ENCODE data around the gene ARHGAP31.
"Not testable (repeated sequence)": the region's sequence is repeated elsewhere in the genome, so short reads cannot be mapped to it uniquely, and the experiment has no call there.

Gene ARHGAP31

DNA sequence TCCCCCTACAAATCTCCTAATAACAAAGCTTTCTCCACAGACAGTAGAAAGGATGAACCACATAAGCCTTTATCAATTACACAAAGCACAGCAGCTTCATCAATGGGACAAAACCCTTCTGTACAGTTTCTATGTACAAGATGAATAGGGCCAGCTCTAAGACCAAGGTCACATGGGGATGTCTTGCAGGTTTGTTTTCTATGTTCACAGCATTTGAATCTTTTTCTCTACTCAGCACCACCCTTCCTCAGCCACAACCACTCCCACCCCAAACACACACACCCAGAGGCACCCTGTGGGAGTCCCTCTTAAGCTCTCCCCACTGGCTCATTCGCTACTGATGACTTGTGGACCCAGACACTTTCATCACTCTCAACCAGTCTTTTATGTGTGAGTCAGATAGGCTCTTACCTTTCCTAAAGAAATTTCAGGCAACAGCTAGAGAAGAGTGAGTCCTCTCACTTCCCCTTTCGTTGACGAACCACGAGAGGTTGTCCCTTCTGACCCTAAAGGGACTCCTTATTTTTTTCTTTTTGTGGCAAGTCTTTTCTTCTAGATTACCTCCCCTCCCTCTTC is 57.9 kb downstream of the ARHGAP31 start:
- DNase-seq = peak; percentile 50

DNA sequence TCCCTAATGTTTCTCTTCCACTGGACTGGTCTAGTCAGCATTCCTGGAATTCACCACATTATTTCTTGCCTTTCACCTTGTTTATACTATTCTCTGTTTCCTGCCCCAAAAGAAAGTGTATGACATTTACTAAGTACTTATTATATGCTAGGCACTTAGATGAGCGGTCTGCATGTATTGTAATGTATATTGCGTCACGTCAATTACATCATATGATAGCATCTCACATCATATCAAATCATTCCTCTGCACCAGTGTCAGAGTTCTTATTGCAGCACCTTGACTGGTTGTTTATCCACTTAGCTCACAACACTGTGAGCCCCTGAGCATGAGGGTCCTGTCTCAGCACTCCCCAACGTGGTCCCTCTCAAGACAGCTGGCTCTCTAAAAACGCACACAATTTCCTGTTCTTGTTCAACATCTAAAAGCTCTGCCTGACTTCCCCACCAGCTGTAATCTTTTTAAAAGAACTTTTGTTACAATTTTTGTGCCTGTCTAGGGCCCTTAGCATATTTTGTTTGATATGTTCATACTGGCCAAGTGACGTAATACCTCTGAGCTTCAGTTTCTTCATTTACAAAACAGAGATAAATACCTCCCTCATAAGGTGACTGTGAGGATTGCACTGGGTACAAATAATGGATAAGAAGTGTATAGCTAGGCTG is 58.8 kb downstream of the ARHGAP31 start:
- no peak for DNase-seq

DNA sequence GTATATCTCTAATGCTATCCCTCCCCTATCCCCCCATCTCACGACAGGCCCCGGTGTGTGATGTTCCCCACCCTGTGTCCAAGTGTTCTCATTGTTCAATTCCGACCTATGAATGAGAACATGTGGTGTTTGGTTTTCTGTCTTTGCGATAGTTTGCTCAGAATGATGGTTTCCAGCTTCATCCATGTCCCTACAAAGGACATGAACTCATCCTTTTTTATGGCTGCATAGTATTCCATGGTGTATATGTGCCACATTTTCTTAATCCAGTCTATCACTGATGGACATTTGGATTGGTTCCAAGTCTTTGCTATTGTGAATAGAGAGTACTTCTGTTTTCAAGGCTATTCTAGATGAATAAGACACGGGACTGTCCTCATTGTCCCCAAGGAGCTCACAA is 61.4 kb downstream of the ARHGAP31 start:
- not testable (repeated sequence) for DNase-seq

DNA sequence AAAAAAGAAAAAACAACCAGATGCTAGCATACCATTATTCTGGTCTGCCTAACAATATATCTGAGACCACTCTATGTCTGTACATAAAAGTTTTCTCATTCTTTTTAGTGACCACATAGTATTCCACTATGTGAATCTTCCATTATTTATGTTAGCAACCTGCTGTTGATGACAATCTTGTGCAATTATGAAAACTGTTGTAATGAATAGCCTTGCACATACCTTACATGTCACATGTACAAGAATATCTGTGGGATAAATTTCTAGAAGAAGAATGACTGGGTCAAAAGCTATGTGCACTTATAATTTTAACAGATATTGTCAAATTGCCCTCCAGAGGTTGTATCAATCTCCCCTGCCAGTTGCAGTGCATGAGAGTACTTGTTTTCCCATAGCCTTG is 62.5 kb downstream of the ARHGAP31 start:
- no peak for DNase-seq

DNA sequence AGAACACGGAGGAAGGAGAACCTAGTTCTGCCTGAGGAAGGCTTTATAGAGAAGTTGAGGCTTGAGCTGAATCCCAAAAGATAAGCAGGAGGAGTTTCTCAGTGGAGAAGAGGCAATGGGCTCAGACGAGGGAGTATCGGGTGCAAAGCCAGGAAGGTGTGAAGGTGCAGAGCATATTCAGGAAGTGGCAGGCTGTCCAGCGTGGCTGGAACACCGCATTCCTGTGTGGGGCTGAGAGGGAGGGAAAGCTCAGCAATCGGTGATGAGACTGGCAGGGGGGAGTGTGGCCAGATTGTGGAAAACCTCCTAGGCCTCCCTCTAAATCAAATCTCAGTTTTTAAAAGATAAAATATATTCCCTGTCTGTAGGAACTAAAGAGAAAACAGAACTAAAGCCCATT is 63.0 kb downstream of the ARHGAP31 start:
- DNase-seq = no peak

DNA sequence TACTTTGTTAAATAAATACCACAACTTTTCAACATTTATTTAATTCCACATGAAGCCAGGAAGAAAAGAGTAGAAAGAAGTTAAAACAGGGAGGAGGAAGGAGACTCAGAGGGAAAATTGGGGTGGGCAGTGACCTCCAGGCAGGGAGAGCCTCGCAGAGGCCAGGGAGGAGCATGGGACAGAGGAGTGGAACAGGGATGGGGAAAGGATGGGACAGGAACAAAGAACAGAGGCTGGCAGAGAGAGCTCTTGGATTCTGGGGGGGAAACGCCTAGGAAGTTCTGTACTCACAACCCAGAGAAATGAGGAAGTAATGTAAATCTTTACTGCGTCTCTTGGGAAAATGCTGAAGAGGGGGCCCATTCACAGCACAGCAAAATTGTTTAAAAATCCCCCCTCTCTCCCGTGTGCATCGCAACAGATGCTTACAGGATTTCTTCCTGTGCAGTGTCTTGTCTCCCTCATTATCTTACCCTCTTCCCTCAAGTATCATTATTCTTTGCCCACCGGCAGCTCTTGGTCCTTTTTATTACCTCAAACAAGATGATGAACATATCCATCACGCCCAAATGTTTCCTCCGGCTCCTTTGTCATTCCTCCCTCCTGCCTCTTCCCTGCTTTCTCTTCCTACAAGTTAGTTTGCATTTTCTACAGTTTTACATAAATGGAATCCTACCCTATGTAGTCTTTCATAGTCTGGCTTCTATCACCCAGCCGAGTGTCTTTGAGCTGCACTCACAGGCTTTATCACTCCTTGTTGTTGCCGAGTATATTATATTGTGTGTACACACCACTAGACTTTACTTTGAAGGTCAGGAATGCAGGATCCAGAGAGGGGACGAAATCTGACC is 65.5 kb downstream of the ARHGAP31 start:
- no peak for DNase-seq

DNA sequence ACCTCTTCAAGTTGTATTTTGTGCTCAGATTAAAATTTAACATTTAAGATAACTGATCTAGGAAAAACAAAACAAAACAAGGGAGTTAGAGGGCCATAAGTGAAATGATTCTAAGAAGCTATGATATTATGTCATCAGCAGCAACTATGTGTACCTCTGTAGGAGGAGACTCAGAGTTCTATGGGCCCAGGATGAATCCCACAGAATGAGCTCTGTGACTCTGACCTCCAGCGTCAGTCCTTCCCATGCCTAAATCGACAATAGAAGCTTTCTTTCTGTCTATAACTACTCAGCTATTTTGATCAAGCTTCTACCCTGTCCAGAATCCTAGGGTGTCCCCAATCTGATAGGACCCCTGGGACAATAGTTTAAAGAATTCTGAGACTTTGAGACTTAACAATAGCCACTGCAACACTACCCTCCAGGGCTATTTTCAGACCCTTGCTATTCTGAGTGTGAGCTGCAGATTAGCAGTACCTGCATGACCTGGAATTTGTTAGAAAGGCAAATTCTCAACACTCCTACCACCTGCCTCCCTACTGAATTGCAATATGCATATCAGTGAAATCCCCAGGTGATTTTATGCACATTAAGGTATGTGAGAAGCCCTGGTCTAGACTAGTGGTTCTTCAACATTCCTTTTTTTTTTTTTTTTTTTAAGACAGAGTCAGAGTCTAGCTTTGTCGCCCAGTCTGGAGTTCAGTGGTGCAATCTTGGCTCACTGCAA is 66.7 kb downstream of the ARHGAP31 start:
- DNase-seq = no peak

DNA sequence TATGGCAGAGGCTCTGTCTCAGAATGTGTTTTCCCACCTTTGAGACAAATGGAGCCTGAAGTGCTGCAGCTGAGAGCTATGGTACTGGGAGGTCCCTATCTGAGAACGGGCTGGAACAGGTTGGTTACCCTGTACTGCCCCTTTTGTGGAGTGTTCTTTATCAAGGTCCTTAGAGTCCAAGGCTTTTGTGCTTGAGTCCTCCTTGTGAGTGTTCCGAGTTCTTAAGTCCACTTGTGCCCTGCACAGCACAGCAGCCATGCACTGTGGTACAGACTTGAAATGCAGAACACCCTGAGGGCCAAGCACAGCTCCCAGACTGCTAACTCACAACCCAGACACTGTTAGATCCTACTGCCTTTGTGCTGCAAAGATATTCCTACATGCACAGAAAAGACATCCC is 67.8 kb downstream of the ARHGAP31 start:
- no peak for DNase-seq

DNA sequence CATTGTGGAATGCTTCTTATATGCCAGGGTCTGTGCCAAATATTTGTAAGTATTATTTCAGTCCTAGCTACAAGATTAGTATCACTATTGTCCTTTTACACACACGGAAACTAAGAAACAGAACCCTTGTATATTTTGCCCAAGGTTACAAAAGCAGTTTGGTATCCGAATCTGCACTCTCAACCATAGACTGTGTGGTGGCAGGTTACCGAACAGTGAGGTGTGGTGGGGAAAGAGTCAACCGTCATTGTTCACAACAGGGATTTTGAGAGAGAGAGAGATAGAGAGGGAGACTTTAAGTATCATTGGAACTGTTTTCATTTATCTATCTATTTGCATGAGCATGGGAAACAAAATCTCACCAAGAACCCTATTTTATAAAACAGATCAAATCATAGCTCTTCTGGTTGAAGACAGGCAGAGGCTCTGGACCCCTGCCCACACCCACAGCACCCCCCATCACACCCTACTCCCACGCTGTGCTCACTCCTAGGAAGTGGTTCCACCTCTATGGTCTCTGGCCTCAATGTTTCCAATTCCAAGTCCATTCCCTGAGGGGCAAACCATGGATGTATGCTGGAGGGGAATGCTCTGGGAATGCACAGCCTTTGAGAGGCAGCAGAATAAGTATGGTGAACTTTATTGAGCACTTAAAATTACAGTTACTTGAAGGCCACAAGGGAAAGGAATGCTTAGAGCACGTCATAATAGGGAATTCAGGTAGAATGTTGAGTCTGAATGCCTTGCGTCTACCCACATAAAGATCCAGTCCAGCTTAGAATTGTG is 69.0 kb downstream of the ARHGAP31 start:
- no peak for DNase-seq

DNA sequence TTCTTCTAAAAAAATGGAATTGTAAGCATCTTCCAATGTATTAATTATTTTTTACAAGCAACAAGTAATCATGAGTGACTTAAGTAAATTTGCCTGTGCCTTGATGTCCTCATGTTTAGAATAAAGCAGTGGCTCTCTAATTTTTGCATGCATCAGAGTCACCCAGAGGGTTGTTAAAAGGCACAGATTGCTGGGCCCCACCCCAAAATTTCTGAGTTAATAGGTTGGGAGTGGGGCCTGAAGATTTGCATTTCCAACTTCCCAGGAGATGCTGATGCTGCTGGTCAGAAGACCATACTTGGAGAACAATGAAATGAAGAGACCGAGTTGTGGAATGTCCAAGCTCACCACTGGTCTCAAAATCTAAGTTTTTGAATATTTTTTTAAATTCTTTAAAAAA is 70.2 kb downstream of the ARHGAP31 start:
- DNase-seq = no peak

DNA sequence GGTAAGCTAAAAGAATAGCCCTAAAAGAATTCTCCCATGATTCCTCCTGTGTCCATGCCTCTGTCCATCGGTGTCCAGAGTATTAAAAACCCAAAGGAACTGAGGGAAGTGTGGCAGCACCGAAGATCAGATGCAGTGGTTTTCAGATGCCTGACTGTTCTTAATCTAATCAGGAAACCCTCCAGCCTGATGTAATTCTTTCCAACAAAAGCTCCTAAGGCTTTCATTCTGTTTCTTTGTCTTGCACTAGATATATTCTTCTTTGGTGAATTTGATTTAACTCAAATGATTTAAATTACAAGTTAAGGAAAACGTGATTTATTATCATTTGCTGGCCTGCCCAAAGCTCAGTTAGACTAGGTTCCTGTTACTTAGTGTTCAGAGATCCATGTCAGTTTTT is 71.2 kb downstream of the ARHGAP31 start:
- no peak for DNase-seq

DNA sequence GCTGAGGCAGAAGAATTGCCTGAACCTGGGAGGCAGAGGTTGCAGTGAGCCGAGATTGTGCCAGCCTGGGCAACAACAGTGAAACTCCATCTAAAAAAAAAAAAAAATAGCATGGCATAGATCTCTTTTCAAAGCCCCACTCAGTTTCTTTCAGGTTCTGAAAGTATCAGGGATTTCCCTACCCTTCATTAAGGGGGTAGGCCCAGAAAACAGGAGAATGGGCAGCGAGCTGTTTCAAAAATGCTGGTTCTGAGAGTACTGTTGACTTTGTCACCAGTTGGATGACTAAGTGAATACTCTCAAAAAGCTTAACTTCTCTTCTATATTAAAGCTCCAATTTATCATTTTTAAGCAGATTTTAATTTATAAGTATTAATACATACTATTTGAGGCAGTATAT is 72.8 kb downstream of the ARHGAP31 start:
- no peak for DNase-seq

DNA sequence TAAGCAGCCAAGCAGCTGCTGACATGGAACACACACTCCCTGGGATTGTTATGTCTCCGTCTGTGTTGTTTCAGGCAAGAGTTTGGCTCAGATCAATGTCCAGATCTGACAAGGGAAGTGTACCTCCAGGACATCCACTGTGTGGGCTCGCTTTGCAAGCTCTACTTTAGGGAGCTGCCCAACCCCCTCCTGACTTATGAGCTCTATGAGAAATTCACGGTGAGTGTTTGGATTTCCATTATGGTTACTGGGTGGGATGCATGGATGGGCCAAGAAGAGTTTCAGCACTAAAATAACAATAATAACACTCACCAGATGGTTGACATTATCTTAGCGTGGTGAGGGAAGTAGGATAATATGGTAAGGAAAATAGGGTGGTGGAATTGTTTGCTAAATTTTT is 74.1 kb downstream of the ARHGAP31 start:
- no peak for DNase-seq

DNA sequence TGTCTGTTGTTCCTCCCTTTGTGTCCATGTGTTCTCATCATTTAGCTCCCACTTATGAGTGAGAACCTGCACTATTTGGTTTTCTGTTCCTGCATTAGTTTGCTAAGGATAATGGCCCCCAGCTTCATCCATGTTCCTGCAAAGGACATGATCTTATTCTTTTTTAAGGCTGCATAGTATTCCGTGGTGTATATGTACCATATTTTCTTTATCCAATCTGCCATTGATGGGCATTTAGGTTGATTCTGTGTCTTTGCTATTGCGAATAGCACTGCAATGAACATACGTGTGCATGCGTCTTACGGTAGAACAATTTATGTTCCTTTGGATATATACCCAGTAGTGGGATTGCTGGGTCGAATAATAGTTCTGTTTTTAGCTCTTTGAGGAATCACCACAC is 77.6 kb downstream of the ARHGAP31 start:
- not testable (repeated sequence) for DNase-seq

DNA sequence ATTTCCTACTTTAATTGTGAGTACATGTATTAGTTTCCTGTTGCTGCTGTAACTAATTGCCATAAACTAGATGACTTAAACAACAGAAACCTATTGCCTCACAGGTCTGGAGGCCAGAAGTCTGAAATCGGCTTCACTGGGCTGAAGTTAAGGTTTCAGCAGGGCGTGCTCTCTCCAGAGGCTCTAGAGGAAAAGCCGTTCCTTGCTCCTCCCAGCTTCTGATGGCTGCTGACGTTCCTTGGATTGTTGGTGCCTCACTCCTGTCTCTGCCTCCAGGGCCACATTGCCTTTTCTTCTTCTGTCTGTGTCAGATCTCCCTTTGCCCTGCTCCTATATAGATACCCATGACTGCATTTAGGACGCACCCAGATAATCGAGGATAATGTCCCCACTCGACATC is 80.9 kb downstream of the ARHGAP31 start:
- DNase-seq = no peak

DNA sequence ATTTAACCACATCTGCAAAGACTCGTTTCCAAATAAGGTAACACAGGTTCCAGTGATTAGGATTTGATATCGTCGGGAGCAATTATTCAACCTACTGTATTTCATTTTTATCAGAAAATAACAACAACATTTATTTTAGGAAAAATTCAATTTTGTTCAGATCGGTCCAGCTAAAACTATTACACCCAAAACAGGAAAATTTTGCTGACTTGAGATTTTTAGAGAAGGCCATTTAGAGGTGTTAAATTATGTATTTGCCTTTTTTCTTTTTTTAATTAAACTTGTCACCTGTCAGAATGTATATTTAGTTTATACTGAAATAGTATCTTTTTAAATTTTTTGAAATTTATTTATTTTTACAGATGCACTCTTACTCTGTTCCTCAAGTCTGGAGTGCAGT is 81.3 kb downstream of the ARHGAP31 start:
- DNase-seq = no peak

DNA sequence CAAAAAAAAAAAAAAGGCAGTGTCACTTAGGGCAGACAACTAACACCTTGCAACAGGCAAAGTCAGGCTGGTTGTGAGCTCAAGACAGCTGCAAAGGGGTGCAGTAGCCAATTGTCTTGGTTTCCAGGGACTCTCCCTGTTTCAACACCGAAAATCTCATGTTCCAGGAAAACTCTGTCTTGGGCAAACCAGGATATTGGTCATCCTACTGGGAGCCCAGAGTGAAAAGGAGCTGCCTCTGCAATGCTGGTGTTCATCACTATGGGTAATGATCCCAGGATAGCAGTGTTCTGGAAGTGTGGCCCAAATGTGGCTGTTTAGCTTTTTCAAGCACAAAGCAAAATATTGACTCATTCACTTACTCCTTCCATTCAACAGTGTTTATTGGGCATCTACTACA is 82.6 kb downstream of the ARHGAP31 start:
- no peak for DNase-seq

DNA sequence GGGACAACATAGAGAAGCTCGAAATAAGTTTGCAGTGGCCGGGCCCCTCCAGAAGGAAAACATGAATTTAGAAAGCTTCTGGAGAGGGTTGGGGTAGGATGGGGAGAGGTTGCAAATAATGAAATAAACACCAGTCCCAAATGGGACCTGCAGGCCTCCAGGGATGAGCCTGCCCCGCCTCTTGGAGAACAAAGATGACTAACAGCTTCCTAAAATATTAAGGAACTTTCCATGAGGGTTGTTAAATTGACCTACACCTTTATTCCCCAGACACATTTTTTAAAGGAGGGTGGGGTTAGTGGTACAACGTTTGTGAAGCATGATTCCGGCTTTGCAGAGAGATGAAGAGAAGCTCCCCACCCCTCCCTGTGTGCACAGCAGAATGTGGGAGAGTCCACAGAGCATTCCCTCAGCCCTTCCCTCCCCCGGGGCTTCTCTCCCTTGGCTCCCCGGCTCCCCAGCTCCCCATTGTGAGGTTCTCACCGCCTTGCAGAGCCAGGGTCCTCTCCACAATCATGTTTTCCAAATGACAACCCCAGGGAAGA is 84.1 kb downstream of the ARHGAP31 start:
- DNase-seq = no peak

DNA sequence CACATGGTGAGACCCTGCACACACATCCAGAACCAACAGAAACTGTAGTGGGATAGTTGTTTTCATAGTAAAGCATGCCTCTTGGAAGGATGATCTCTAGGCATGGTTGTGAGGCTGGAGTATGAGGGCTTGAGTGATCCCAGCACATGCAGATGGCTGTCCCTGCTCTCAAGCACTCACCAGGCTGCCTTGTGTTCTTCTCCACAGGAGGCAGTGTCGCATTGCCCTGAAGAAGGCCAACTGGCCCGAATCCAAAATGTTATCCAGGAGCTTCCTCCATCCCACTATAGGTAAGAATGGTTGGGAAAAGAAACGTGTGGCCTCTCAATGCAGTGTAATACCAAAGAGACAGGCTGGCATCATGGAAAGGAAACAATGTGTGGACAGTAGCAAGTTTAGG is 86.5 kb downstream of the ARHGAP31 start:
- no peak for DNase-seq

DNA sequence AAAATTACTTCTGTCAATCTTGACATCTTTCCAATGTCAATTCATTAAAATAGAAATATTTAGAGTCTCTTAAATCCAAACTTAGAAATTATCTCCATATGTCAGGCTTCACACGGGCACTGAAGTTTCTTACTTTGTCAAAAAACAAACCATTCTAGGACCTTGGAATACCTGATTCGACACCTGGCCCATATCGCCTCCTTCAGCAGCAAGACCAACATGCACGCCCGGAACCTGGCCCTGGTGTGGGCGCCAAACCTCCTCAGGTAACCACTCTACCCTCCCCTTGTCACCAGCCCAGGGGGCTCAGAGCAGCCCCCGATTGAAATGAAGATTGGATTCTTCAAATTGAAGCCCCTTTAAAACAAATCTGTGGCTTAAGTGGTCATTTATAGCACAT is 88.0 kb downstream of the ARHGAP31 start:
- no peak for DNase-seq

DNA sequence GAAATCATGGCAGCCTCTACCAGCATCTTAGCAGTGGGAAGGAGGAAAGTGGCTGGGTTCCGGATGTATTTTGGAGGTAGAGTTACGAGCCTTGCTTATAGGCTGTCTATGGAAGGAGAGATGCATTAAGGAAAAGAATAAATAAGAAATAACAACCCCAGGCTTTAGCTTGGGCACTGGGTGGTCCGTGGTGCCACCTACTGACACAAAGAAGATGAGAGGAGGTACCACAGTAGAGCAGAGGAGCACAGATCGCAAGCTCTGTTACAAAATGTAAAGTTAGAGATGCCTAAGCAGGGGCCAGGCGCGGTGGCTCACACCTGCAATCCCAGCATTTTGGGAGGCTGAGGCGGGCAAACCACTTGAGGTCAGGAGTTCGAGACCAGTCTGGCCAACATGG is 94.4 kb downstream of the ARHGAP31 start:
- no peak for DNase-seq

DNA sequence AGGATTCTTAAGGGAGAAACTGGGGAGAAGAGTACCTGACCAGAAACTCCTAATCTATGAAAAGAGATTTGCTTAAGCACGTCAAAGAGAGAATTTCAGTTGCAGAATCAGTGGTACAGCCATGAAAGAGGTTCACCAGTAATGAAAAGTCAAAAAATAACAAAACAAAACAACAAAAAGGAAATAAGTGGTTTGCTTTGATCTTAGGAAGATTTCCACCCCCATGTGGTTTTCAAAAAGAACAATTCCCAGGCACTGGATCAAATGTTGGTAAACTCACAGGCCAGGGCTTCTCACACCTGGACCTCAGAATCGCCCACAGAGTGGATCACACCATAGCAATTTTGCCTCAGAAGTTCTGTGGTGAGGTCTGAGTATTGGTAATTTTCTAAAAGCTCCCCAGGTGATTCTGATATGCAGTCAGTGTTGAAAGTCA is 101.8 kb downstream of the ARHGAP31 start:
- DNase-seq = no peak
